Mucosa of descending colon (tissue), 3 donors: ENCODE results near the gene GGA3. TPM values are rescaled to one million over a fixed set of nuclear protein-coding genes. Genes with fewer than 3 reads are reported as not detected.
A peak's percentile ranks its signal among the peaks of the same experiment; 100 is the strongest.

Experiments
- ATAC-seq: fragments of 200-7000 bp; cut with Tn5 transposase; one replicate; pipeline ENCODE4 v1.9.1; 2020; ENCODE audit warnings: mild to moderate bottlenecking, moderate library complexity
- DNase-seq, 3 donors: peaks; one replicate each; pipeline ENCODE4 v3.0.0-alpha.2; 2020
- H3K36me3 ChIP-seq: fragments of 200-600 bp; one replicate; pipeline ENCODE4 v1.8.0; 2021; ENCODE audit warnings: low read depth, mild to moderate bottlenecking
- H3K4me1 ChIP-seq: fragments of 200-600 bp; one replicate; pipeline ENCODE4 v1.8.0; 2021; ENCODE audit warnings: low read depth, mild to moderate bottlenecking
- H3K4me3 ChIP-seq: fragments of 200-600 bp; one replicate; pipeline ENCODE4 v1.8.0; 2021; ENCODE audit warnings: mild to moderate bottlenecking
- H3K9me3 ChIP-seq: fragments of 200-600 bp; one replicate; pipeline ENCODE4 v1.8.0; 2021; ENCODE audit warnings: mild to moderate bottlenecking
- CTCF ChIP-seq: fragments of 200-600 bp; IDR thresholded peaks from one replicate; pipeline ENCODE4 v1.8.0; 2022; ENCODE audit warnings: antibody characterized with exemption, mild to moderate bottlenecking
- intact Hi-C, 2 donors: fragments of 100-400 bp; cut with DNase I in 1 of 2; cut with micrococcal nuclease in 1 of 2; formaldehyde crosslinking; loops; one replicate each; pipeline versions ENCODE4 v1.11.0 to v1.11.1; 2022; cut with DNase I, micrococcal nuclease
- total RNA-seq, 3 donors: library from RNA; stranded (reverse); fragmentation: NEBNext Ultra II Directional in 2 of 3; extraction: Animal tissue kit (Norgen Biotek cat#: 25700) in 2 of 3; gene quantifications; one replicate each; pipeline versions ENCODE4 v1.2.1 to v1.2.4, GENCODE V29; 2021 to 2023
- donor health status: DM: no; HTN: no; CAD: no; lungs with moderate emphysema.
- donor health status: DM: no; HTN: no; CAD: no.
- donor health status: DM: no; HTN: yes; CAD: no.

Gene GGA3
- total RNA-seq, 3 donors from 2014 or later, result 45.3 to 54.8 (median 49.3) TPM

DNA sequence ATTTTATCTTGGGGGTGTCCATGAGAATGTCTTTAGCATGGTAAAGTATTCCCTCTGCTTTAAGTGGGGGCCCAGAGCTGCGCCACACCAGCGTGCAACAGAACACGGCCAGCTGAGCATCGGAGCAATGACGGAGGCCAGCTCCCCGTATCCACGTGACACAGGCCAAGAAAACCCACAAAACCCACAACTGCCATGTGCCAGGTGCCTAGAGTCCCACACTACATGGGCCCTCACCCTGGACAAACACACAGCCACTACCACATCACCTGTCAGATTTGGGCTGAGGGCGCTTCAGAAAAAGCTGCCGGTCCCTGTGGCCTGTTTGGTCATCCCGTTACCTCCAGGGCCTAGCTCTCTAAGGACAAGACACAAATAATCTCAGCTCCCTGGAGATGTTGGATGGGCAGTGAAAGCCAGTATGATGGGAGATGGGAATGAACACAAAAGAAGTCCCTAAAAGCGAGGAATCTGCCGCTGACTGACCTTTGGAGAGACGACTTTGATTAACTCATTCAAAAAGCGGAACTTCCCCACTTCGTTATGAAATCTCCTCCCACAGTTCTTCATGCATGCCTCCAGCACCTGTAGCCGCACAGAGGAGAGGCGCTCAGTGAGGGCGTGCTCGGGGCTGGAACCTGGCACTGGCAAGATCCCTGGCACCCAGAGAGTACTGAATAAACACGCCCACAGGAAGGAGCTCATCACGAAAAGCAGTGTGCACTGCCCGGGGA, 17.1 kb downstream of the GGA3 start:
- no peaks in the 10 kb centered on the region for H3K9me3 ChIP-seq
- no peaks in the 10 kb centered on the region for H3K36me3 ChIP-seq
- H3K4me1 ChIP-seq, result no peaks in the 10 kb centered on the region
- no peak overlapping the region for H3K4me3 ChIP-seq
- intact Hi-C loops, result no loop called here
- TF ChIP-seq CTCF, result no peak
- peak; percentile 27 for ATAC-seq
- DNase-seq, result no peak

DNA sequence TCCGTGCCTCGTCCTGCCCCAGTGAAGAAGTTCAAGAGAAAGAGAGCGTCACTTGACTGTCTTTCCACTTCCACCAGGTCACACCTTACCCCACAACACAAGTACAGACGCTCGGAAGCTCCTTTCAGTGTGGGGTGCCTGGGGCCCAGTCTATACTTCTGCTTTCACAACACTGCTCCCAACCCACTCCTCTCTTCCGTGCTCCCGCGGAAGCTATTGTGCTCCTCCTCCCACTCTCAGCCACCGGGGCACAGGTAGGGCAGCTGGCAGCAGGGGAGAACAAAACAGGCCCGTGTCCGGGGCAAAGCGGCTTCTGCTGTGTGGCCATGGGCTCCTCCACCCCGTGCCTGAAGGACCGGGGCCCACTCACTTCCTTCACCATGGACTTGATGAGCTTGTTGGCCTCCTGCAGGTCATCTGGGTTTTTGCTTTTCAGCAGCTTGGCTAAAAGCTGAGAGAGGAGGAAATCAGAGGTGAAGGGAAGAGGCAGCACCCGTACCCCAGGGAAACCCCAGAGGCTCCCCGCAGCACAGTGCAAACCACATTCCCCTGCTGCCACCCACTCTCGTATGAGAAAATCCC, 18.9 kb downstream of the GGA3 start:
- Histone ChIP-seq H3K4me3 (no peak overlapping the region), H3K4me1 (no peaks in the 10 kb centered on the region), H3K36me3 (no peaks in the 10 kb centered on the region), H3K9me3 (no peaks in the 10 kb centered on the region)
- intact Hi-C loops, result no loop called here
- TF ChIP-seq CTCF, result no peak
- peak; percentile 47 for ATAC-seq
- DNase-seq, result peak in 1 of 3 donors; percentile 66

GRCh38 chr17:75241996-75242460, 19.4 kb downstream of the GGA3 start:
- TF ChIP-seq CTCF, result no peak
- intact Hi-C loops, result no loop called here
- Histone ChIP-seq H3K9me3 (no peaks in the 10 kb centered on the region), H3K4me1 (no peaks in the 10 kb centered on the region), H3K36me3 (no peaks in the 10 kb centered on the region), H3K4me3 (no peak overlapping the region)
- ATAC-seq, result no peak
- DNase-seq, result no peak

- no peaks in the 10 kb centered on the region for H3K36me3 ChIP-seq
- no peaks in the 10 kb centered on the region for H3K9me3 ChIP-seq
Observed at GRCh38 chr17:75241502-75241901, 19.9 kb downstream of the GGA3 start.

GRCh38 chr17:75241143-75241430, 20.3 kb downstream of the GGA3 start:
- no peaks in the 10 kb centered on the region for H3K4me1 ChIP-seq
- H3K9me3 ChIP-seq, result no peaks in the 10 kb centered on the region
- no peak overlapping the region for H3K4me3 ChIP-seq
- intact Hi-C loops, result no loop called here
- no peak for TF ChIP-seq CTCF
- ATAC-seq (no peak), DNase-seq (no peak)
- peaks cover 3% of the 10 kb centered on the region for H3K36me3 ChIP-seq

More at GRCh38 chr17:75241502-75241901, 19.9 kb downstream of the GGA3 start:
- intact Hi-C loops, result no loop called here
- Histone ChIP-seq H3K4me3 (no peak overlapping the region), H3K4me1 (no peaks in the 10 kb centered on the region)
- no peak for TF ChIP-seq CTCF
- ATAC-seq (no peak), DNase-seq (no peak)
